K562 (cell line): ENCODE results near the gene CSRNP2. TPM values are rescaled to one million over a fixed set of nuclear protein-coding genes. Genes with fewer than 3 reads are reported as not detected.

ENCODE experiments used
- BDP1 ChIP-seq: IDR thresholded peaks from 3 replicates; pipeline ENCODE4 v1.6.1; 2011; ENCODE audit not compliant: insufficient read length, insufficient read depth
- FOXA1 ChIP-seq: fragments of 450-650 bp; IDR thresholded peaks from 2 replicates; pipeline ENCODE4 v1.6.1; 2016; ENCODE audit warnings: mild to moderate bottlenecking, borderline replicate concordance
- FOXK2 ChIP-seq, 2 experiments: fragments of 450-650 bp; IDR thresholded peaks in 1 of 2; conservative IDR thresholded peaks in 1 of 2; 2 replicates each; pipeline ENCODE4 v1.6.1; 2016; ENCODE audit warnings: low read depth in 2 of 2, mild to moderate bottlenecking in 1 of 2
- GATA2 ChIP-seq: sonication (generic); formaldehyde crosslinking; IDR thresholded peaks from 2 replicates; pipeline ENCODE4 v1.4.0; 2020; ENCODE audit warnings: mild to moderate bottlenecking, missing genetic modification reagents
- NR2C1 ChIP-seq, 2 experiments: fragments of 450-650 bp; IDR thresholded peaks; 2 replicates each; pipeline ENCODE4 v1.6.1; 2017; ENCODE audit warnings: mild to moderate bottlenecking in 2 of 2, antibody characterized with exemption in 1 of 2, inconsistent platforms in 1 of 2, missing compliant biosample characterization in 1 of 2, missing genetic modification characterization in 1 of 2
- SFPQ ChIP-seq: fragments of 200-400 bp; formaldehyde crosslinking; IDR thresholded peaks from 2 replicates; pipeline ENCODE4 v1.6.1; 2017; ENCODE audit warnings: mild to moderate bottlenecking, low read depth, low read length, moderate library complexity
- SNRNP70 ChIP-seq: fragments of 200-400 bp; formaldehyde crosslinking; optimal IDR thresholded peaks from 2 replicates; pipeline ENCODE3; 2017; ENCODE audit warnings: low read depth, low read length
- THAP7 ChIP-seq: fragments of 250-450 bp; sonication (Bioruptor Pico); IDR thresholded peaks from 2 replicates; pipeline ENCODE4 v1.5.0; 2021
- ZBTB12 ChIP-seq: fragments of 250-450 bp; sonication (Bioruptor Pico); IDR thresholded peaks from 2 replicates; pipeline ENCODE4 v1.4.0; 2020
- ZNF282 ChIP-seq: sonication (generic); formaldehyde crosslinking; IDR thresholded peaks from 2 replicates; pipeline ENCODE4 v1.8.1; 2023; ENCODE audit warnings: missing genetic modification reagents
- ZNF408 ChIP-seq: fragments of 250-450 bp; sonication (Bioruptor Pico); IDR thresholded peaks from 2 replicates; pipeline ENCODE4 v1.4.0; 2020; ENCODE audit warnings: low read depth, mild to moderate bottlenecking, moderate library complexity
- polyA plus RNA-seq, 8 experiments: library from polyadenylated mRNA; depleted of rRNA in 4 of 8; stranded (reverse) in 5 of 8; unstranded in 3 of 8; fragments of >200 nt; fragmentation: Nextera tagmentation in 2 of 8; fragmentation: Illumina TruSeq in 1 of 8; extraction: Ambion mirVana in 2 of 8; extraction: Trizol in 1 of 8; gene quantifications; 2 replicates each; pipeline versions ENCODE4 v1.2.1 to v1.2.3, GENCODE V29; 2011 to 2014; ENCODE audit warnings: inconsistent platforms in 1 of 8, missing spikeins in 1 of 8
- total RNA-seq, 7 experiments: library from RNA; depleted of rRNA in 6 of 7; stranded (reverse); fragments of >200 nt in 6 of 7; fragmentation: Illumina TruSeq in 2 of 7; extraction: Trizol in 2 of 7; gene quantifications; 2 replicates each; pipeline versions ENCODE4 v1.2.1 to v1.2.3, GENCODE V29; 2011 to 2021; ENCODE audit warnings: low replicate concordance in 1 of 7
- TF ChIP-seq, protein P1 (sequence below): fragments of 450-650 bp; IDR thresholded peaks from 2 replicates; pipeline ENCODE4 v1.6.1; 2016; ENCODE audit warnings: low read depth
- TF ChIP-seq, protein P2 (sequence below), 3 experiments: IDR thresholded peaks in 2 of 3; conservative IDR thresholded peaks in 1 of 3; 2 replicates each; pipeline ENCODE4 v1.5.1; 2011 to 2012; ENCODE audit warnings: low read length in 3 of 3, mild to moderate bottlenecking in 3 of 3, control low read depth in 2 of 3, improper control_type of control experiment in 1 of 3, inconsistent platforms in 1 of 3, low read depth in 1 of 3, mixed read lengths in 1 of 3, moderate library complexity in 1 of 3; ENCODE audit not compliant: insufficient read depth in 2 of 3

The CSRNP2 gene
- total and polyA plus RNA-seq, 9 of the 15 experiments (the other 6 are each of a cell fraction or from before 2014, with no cell fraction given) = 1.6 to 13.9 (median 5.9) TPM

DNA sequence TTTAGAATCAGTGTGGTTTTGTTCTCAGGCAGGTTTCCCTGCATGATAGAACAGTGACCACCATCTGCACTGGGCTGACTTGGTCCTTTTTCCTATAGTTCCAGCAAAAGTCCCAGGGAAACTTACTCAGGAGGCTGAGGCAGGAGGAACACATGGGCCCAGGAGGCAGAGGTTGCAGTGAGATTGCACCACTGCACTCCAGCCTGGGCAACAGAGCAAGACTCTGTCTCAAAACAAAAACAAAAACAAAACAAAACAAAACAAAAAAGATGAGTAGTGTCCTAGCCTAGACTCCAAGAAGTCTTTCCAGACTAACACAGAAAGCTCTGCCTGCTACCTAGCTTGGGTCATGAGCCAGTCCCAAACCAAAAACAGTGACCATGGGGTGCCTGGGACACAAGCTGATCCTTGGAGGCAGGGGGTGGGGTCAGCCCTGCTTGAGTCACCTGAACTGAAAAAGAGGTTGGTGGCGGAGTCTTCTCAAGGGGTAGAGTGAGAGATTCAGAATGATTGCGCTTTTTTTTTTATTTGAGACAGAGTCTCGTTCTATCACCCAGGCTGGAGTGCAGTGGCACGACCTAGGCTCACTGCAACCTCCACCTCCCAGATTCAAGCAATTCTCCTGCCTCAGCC lies 49.8 kb downstream of the CSRNP2 start (continued):
- TF ChIP-seq, protein P1, sequence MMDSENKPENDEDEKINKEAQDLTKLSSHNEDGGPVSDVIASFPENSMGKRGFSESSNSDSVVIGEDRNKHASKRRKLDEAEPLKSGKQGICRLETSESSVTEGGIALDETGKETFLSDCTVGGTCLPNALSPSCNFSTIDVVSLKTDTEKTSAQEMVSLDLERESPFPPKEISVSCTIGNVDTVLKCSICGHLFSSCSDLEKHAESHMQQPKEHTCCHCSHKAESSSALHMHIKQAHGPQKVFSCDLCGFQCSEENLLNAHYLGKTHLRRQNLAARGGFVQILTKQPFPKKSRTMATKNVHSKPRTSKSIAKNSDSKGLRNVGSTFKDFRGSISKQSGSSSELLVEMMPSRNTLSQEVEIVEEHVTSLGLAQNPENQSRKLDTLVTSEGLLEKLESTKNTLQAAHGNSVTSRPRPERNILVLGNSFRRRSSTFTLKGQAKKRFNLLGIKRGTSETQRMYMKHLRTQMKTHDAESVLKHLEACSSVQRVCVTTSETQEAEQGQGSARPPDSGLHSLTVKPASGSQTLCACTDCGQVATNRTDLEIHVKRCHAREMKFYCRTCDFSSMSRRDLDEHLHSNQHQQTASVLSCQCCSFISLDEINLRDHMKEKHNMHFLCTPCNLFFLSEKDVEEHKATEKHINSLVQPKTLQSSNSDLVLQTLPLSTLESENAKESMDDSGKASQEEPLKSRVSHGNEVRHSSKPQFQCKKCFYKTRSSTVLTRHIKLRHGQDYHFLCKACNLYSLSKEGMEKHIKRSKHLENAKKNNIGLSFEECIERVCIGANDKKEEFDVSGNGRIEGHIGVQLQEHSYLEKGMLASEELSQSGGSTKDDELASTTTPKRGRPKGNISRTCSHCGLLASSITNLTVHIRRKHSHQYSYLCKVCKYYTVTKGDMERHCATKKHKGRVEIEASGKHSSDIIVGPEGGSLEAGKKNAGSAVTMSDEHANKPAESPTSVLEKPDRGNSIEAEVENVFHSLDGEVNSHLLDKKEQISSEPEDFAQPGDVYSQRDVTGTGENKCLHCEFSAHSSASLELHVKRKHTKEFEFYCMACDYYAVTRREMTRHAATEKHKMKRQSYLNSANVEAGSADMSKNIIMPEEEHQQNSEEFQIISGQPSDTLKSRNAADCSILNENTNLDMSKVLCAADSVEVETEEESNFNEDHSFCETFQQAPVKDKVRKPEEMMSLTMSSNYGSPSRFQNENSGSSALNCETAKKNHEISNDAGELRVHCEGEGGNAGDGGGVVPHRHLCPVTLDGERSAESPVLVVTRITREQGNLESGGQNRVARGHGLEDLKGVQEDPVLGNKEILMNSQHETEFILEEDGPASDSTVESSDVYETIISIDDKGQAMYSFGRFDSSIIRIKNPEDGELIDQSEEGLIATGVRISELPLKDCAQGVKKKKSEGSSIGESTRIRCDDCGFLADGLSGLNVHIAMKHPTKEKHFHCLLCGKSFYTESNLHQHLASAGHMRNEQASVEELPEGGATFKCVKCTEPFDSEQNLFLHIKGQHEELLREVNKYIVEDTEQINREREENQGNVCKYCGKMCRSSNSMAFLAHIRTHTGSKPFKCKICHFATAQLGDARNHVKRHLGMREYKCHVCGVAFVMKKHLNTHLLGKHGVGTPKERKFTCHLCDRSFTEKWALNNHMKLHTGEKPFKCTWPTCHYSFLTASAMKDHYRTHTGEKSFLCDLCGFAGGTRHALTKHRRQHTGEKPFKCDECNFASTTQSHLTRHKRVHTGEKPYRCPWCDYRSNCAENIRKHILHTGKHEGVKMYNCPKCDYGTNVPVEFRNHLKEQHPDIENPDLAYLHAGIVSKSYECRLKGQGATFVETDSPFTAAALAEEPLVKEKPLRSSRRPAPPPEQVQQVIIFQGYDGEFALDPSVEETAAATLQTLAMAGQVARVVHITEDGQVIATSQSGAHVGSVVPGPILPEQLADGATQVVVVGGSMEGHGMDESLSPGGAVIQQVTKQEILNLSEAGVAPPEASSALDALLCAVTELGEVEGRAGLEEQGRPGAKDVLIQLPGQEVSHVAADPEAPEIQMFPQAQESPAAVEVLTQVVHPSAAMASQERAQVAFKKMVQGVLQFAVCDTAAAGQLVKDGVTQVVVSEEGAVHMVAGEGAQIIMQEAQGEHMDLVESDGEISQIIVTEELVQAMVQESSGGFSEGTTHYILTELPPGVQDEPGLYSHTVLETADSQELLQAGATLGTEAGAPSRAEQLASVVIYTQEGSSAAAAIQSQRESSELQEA = no peak
- no peak for TF ChIP-seq THAP7 (CRISPR knock-in tag)
- 0 out of 2 replicates have a peak, but pooled peaks have one; percentile 8 for TF ChIP-seq NR2C1 (IDR thresholded peaks at IDR 0.05)
- no peak for TF ChIP-seq NR2C1 (tag; IDR thresholded peaks at IDR 0.05)
- no peak for TF ChIP-seq SFPQ
- TF ChIP-seq, protein P2, sequence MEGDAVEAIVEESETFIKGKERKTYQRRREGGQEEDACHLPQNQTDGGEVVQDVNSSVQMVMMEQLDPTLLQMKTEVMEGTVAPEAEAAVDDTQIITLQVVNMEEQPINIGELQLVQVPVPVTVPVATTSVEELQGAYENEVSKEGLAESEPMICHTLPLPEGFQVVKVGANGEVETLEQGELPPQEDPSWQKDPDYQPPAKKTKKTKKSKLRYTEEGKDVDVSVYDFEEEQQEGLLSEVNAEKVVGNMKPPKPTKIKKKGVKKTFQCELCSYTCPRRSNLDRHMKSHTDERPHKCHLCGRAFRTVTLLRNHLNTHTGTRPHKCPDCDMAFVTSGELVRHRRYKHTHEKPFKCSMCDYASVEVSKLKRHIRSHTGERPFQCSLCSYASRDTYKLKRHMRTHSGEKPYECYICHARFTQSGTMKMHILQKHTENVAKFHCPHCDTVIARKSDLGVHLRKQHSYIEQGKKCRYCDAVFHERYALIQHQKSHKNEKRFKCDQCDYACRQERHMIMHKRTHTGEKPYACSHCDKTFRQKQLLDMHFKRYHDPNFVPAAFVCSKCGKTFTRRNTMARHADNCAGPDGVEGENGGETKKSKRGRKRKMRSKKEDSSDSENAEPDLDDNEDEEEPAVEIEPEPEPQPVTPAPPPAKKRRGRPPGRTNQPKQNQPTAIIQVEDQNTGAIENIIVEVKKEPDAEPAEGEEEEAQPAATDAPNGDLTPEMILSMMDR (IDR thresholded peaks at IDR 0.05 in 2 of 3, conservative IDR thresholded peaks at IDR 0.05 in 1 of 3; ENCODE audit: insufficient read depth in 2 of 3, low read depth in 1 of 3, low read length in 3 of 3) = no peak
- no peak for TF ChIP-seq SNRNP70
- no peak for TF ChIP-seq ZBTB12 (CRISPR knock-in tag)
- no peak for TF ChIP-seq GATA2 (CRISPR knock-in tag)
- TF ChIP-seq BDP1 = no peak
- TF ChIP-seq ZNF282 (CRISPR knock-in tag) = no peak
- TF ChIP-seq ZNF408 (CRISPR knock-in tag) = no peak
- no peak for TF ChIP-seq FOXK2 (conservative IDR thresholded peaks at IDR 0.05 in 1 of 2, IDR thresholded peaks at IDR 0.05 in 1 of 2; ENCODE audit: low read depth in 2 of 2)
- TF ChIP-seq FOXA1 = no peak
